Activated T-helper 1 cell treated with Interleukin-2 at 50 U/mL for 16 hours (primary cell): ENCODE results near the gene EVL.
"Not testable (repeated sequence)": the region's sequence is repeated elsewhere in the genome, so short reads cannot be mapped to it uniquely, and the experiment has no call there.

Experiments
- DNase-seq: peaks from one replicate; pipeline ENCODE4 v3.0.0-alpha.2; 2020; ENCODE audit warnings: low read depth

The EVL gene

GRCh38 chr14:100172811-100173210 lies 107.6 kb downstream of the EVL start:
- DNase-seq: no peak

- no peak for DNase-seq
These were observed 108.1 kb downstream of the EVL start for GRCh38 chr14:100173353-100173752.

GRCh38 chr14:100176811-100177327 lies 111.6 kb downstream of the EVL start:
- no peak for DNase-seq

- no peak for DNase-seq
These were observed 113.5 kb downstream of the EVL start for GRCh38 chr14:100178691-100179090.

- DNase-seq: not testable (repeated sequence)
These were observed 115.4 kb downstream of the EVL start for GRCh38 chr14:100180671-100181070.

GRCh38 chr14:100181876-100182551 lies 116.8 kb downstream of the EVL start:
- not testable (repeated sequence) for DNase-seq

GRCh38 chr14:100187247-100187833 lies 122.1 kb downstream of the EVL start:
- DNase-seq: no peak

GRCh38 chr14:100188392-100189030 lies 123.3 kb downstream of the EVL start:
- DNase-seq: no peak

GRCh38 chr14:100190126-100190525 lies 124.9 kb downstream of the EVL start:
- no peak for DNase-seq

- DNase-seq: no peak
These were observed 126.5 kb downstream of the EVL start for GRCh38 chr14:100191584-100192249.

- DNase-seq: no peak
These were observed 127.0 kb downstream of the EVL start for GRCh38 chr14:100192250-100192671.

- peak; percentile 99 for DNase-seq
These were observed 127.6 kb downstream of the EVL start for GRCh38 chr14:100192672-100193416.
